MCF 10A (cell line): ENCODE results near the gene BOD1L1. TPM values are rescaled to one million over a fixed set of nuclear protein-coding genes. Genes with fewer than 3 reads are reported as not detected.

Experiments
- BruUV-seq: library from RNA; stranded (reverse); fragments of 400-500 nt; replicated peaks from 2 replicates; lab custom pipeline; 2021; lab: Mats Ljungman, UMichigan
- CTCF ChIA-PET: fragments of 300-600 bp; sonication (Branson Sonifier 250); formaldehyde crosslinking; extraction: SDS; loops from one replicate; lab custom pipeline; 2021; ENCODE audit warnings: antibody characterized with exemption, inconsistent platforms; lab: Yijun Ruan, JAX
- POLR2A ChIA-PET: fragments of 300-600, 350-650 bp; sonication (Branson Sonifier 250); formaldehyde crosslinking; extraction: SDS; loops from one replicate; lab custom pipeline; 2020; ENCODE audit warnings: antibody characterized with exemption, inconsistent platforms; lab: Yijun Ruan, JAX
- DNase-seq: peaks from one replicate; pipeline ENCODE4 v3.0.0-alpha.2; 2018; ENCODE audit not compliant: unreplicated experiment
- H3K27ac Mint-ChIP-seq: one replicate; pipeline ENCODE4 v1.8.0; 2022; ENCODE audit warnings: mild to moderate bottlenecking, low read depth, mixed read lengths; ENCODE audit not compliant: unreplicated experiment
- H3K27me3 Mint-ChIP-seq: one replicate; pipeline ENCODE4 v1.8.0; 2022; ENCODE audit warnings: mixed read lengths; ENCODE audit not compliant: insufficient read depth, unreplicated experiment
- H3K36me3 Mint-ChIP-seq: one replicate; pipeline ENCODE4 v1.8.0; 2022; ENCODE audit warnings: mild to moderate bottlenecking, moderate library complexity, mixed read lengths; ENCODE audit not compliant: insufficient read depth, unreplicated experiment
- H3K4me1 Mint-ChIP-seq: one replicate; pipeline ENCODE4 v1.8.0; 2022; ENCODE audit warnings: mixed read lengths; ENCODE audit not compliant: insufficient read depth, unreplicated experiment
- H3K4me3 Mint-ChIP-seq: one replicate; pipeline ENCODE4 v1.8.0; 2022; ENCODE audit warnings: mild to moderate bottlenecking, moderate library complexity, mixed read lengths; ENCODE audit not compliant: unreplicated experiment
- H3K9me3 Mint-ChIP-seq: one replicate; pipeline ENCODE4 v1.8.0; 2022; ENCODE audit warnings: mixed read lengths; ENCODE audit not compliant: unreplicated experiment
- intact Hi-C: fragments of 100-400 bp; cut with micrococcal nuclease; formaldehyde crosslinking; loops from 2 replicates; pipeline ENCODE4 v1.14.1; 2022
- total RNA-seq: library from RNA; stranded (reverse); gene quantifications from 2 replicates; pipeline ENCODE4 v1.2.3, GENCODE V29; 2022
- TF ChIP-seq, protein P1 (sequence below): fragments of 200-600 bp; IDR thresholded peaks from one replicate; pipeline ENCODE4 v1.8.0; 2022; ENCODE audit warnings: antibody characterized with exemption, mild to moderate bottlenecking; ENCODE audit not compliant: unreplicated experiment

The BOD1L1 gene
- total RNA-seq, 1 experiment from 2014 or later: 46.8 TPM

DNA sequence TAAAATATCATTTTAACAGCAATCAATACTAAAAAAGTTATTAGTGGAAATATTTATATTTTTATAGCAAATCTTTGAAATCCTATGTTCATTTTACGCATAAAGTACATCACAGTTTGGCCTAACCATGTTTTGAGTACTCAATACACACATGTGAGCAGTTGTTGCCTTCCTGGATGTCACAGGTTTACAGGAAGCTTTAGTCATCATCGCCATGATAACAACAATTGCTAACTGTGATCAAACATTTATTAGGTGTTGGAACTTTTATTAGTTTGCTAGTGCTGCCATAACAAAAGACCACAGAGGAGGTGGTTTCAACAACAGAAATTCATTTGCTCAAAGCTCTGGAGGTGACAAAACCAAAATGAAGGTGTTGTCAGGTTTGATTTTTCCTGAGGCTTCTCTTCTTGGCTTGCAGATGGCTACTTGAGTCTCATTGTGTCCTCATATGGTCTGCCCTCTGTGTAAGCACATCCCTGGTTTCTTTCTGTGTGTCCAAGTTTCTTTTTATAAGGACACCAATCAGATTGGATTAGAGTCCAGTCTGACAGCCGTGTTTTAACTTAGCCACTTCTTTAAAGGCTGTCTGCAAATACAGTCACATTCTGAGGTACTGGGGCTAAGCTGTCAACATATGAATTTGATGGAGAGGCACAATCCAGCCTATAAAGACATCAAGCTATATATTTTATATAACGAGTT lies 43.1 kb upstream of the BOD1L1 start:
- Mint-ChIP-seq H3K27me3 (no peaks in the 10 kb centered on the region), H3K4me3 (no peak overlapping the region), H3K4me1 (peaks cover 4% of the 10 kb centered on the region), H3K9me3 (no peaks in the 10 kb centered on the region), H3K27ac (no peak overlapping the region), H3K36me3 (no peaks in the 10 kb centered on the region)
- TF ChIP-seq, protein P1, sequence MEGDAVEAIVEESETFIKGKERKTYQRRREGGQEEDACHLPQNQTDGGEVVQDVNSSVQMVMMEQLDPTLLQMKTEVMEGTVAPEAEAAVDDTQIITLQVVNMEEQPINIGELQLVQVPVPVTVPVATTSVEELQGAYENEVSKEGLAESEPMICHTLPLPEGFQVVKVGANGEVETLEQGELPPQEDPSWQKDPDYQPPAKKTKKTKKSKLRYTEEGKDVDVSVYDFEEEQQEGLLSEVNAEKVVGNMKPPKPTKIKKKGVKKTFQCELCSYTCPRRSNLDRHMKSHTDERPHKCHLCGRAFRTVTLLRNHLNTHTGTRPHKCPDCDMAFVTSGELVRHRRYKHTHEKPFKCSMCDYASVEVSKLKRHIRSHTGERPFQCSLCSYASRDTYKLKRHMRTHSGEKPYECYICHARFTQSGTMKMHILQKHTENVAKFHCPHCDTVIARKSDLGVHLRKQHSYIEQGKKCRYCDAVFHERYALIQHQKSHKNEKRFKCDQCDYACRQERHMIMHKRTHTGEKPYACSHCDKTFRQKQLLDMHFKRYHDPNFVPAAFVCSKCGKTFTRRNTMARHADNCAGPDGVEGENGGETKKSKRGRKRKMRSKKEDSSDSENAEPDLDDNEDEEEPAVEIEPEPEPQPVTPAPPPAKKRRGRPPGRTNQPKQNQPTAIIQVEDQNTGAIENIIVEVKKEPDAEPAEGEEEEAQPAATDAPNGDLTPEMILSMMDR: no peak
- no TSS peak for BruUV-seq
- DNase-seq: no peak
- ChIA-PET CTCF (interaction anchor here (0.7 kb wide), 3 partner anchors 11 to 17 kb away, joined by 3 read pairs; no protein-coding TSS in a partner anchor), POLR2A (interaction anchor here (1.2 kb wide), 1 partner anchor 214 kb away, joined by 3 read pairs; no protein-coding TSS in a partner anchor)
- intact Hi-C loops: no loop called here

- CTCF ChIA-PET: interaction anchor here (0.5 kb wide), 2 partner anchors 615 to 1497 kb away, joined by 3 to 4 read pairs; no protein-coding TSS in a partner anchor
- intact Hi-C loops: no loop called here
- POLR2A ChIA-PET: no interaction called here
- H3K9me3 Mint-ChIP-seq: no peaks in the 10 kb centered on the region
- TF ChIP-seq, protein P1: no peak
- BruUV-seq: no TSS peak
- no peak overlapping the region for H3K27ac Mint-ChIP-seq
- peaks cover 6% of the 10 kb centered on the region for H3K4me1 Mint-ChIP-seq
- no peaks in the 10 kb centered on the region for H3K27me3 Mint-ChIP-seq
- no peak overlapping the region for H3K4me3 Mint-ChIP-seq
- no peak for DNase-seq
- no peaks in the 10 kb centered on the region for H3K36me3 Mint-ChIP-seq
These were observed 38.5 kb upstream of the BOD1L1 start for GRCh38 chr4:13665701-13666660.

DNA sequence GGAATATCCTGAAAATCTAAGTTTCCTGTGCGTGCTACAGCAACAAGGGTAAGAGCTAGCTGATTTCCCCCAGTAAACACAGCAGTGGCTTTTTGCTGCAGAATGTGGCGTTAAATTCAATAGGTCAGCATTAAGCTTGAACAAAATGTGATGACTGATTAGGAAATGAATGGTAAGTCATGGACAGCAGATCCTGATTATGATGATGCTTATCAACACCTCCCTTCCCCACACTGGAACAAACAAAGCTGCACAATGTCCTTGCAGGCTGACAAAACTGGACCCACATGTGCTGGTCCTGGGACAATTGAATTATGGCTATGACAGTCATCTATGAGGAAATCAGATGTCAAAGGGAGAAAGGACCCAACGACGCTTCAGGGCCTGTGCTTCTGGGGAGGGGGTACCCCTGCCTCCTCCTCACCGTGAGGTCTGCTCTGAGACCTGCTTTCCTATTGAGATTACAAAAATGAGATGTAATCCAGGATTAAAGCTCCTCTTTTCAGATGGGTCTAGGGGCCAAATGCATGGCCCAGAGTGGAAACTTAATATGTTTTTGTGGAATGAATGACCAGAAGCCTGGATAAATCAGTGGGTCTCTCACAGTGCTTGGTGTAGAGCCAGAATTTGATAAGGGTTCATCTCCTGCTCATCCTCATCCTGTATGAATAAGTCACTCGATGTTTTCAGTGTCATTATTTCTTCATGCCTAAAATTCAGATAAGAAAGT lies 32.0 kb upstream of the BOD1L1 start:
- no TSS peak for BruUV-seq
- peaks cover 6% of the 10 kb centered on the region for H3K36me3 Mint-ChIP-seq
- peaks cover 9% of the 10 kb centered on the region for H3K4me1 Mint-ChIP-seq
- H3K9me3 Mint-ChIP-seq: no peaks in the 10 kb centered on the region
- intact Hi-C loops: loop anchor here (5.0 kb wide), 3 partner anchors 233 to 793 kb away; no protein-coding TSS in a partner anchor
- ChIA-PET CTCF (interaction anchor here (0.6 kb wide), 2 partner anchors 11 to 1503 kb away, joined by 3 read pairs; no protein-coding TSS in a partner anchor), POLR2A (no interaction called here)
- TF ChIP-seq, protein P1: no peak
- H3K27me3 Mint-ChIP-seq: no peaks in the 10 kb centered on the region
- no peak for DNase-seq
- H3K27ac Mint-ChIP-seq: no peak overlapping the region
- H3K4me3 Mint-ChIP-seq: no peak overlapping the region
